IMR-90 (cell line): ENCODE measurements around the gene AK2. TPM values are rescaled to one million over a fixed set of nuclear protein-coding genes. Genes with fewer than 3 reads are reported as not detected.

Experiments
- ATAC-seq: fragments of 200-7000 bp; cut with Tn5 transposase; 2 replicates; pipeline ENCODE4 v1.9.1; 2020; ENCODE audit warnings: low read depth, mild to moderate bottlenecking, moderate library complexity
- BruUV-seq: library from RNA; stranded (reverse); fragments of 400-500 nt; replicated peaks from 2 replicates; lab custom pipeline; 2021; lab: Mats Ljungman, UMichigan
- CTCF ChIA-PET: fragments of 300-600 bp; formaldehyde crosslinking; extraction: SDS; loops from one replicate; lab custom pipeline; 2021; ENCODE audit warnings: antibody characterized with exemption; lab: Yijun Ruan, JAX
- POLR2A ChIA-PET: fragments of 300-600 bp; sonication (Branson Sonifier 250); formaldehyde crosslinking; loops from one replicate; lab custom pipeline; 2022; ENCODE audit warnings: antibody characterized with exemption; ENCODE audit not compliant: unreplicated experiment; lab: Charles Lee
- DNase-seq: peaks from one replicate; pipeline ENCODE4 v3.0.0; 2013
- H2AFZ ChIP-seq: replicated peaks from 2 replicates; pipeline ENCODE3; 2013; ENCODE audit warnings: low read length, mild to moderate bottlenecking; ENCODE audit not compliant: poor library complexity
- H2AK5ac ChIP-seq: 2 replicates; pipeline ENCODE4 v1.6.1; 2013; ENCODE audit warnings: low read depth, low read length, inconsistent platforms
- H2AK9ac ChIP-seq: replicated peaks from 2 replicates; pipeline ENCODE3; 2013; ENCODE audit warnings: mild to moderate bottlenecking, low read depth, low read length, moderate library complexity; ENCODE audit not compliant: poor library complexity
- H2BK120ac ChIP-seq: 2 replicates; pipeline ENCODE4 v1.6.1; 2013; ENCODE audit warnings: low read depth, low read length, inconsistent platforms
- H2BK15ac ChIP-seq: 3 replicates; pipeline ENCODE4 v1.6.1; 2013; ENCODE audit warnings: low read depth, low read length, inconsistent platforms
- H2BK20ac ChIP-seq: 2 replicates; pipeline ENCODE4 v1.6.1; 2013; ENCODE audit warnings: low read depth, mild to moderate bottlenecking, inconsistent platforms, low read length, moderate library complexity
- H2BK5ac ChIP-seq: 2 replicates; pipeline ENCODE4 v1.6.1; 2013; ENCODE audit warnings: mild to moderate bottlenecking, low read depth, low read length, inconsistent platforms; ENCODE audit not compliant: poor library complexity, severe bottlenecking
- H3K14ac ChIP-seq: replicated peaks from 2 replicates; pipeline ENCODE4 v1.6.1; 2013; ENCODE audit warnings: low read depth, low read length, inconsistent platforms
- H3K18ac ChIP-seq: 2 replicates; pipeline ENCODE4 v1.6.1; 2013; ENCODE audit warnings: low read depth, low read length, control low read depth
- H3K23ac ChIP-seq: 2 replicates; pipeline ENCODE4 v1.6.1; 2013; ENCODE audit warnings: low read depth, low read length, inconsistent platforms
- H3K27ac ChIP-seq: 2 replicates; pipeline ENCODE4 v1.5.1; 2013; ENCODE audit warnings: mild to moderate bottlenecking, control low read depth, low read length; ENCODE audit not compliant: insufficient read depth
- H3K27me3 ChIP-seq: 2 replicates; pipeline ENCODE4 v1.6.1; 2013; ENCODE audit warnings: low read length; ENCODE audit not compliant: control insufficient read depth, insufficient read depth
- H3K36me3 ChIP-seq: 2 replicates; pipeline ENCODE4 v1.6.1; 2013; ENCODE audit warnings: low read length, mixed read lengths; ENCODE audit not compliant: control insufficient read depth, insufficient read depth
- H3K4ac ChIP-seq: 2 replicates; pipeline ENCODE4 v1.6.1; 2013; ENCODE audit warnings: low read depth, low read length, inconsistent platforms
- H3K4me1 ChIP-seq: 2 replicates; pipeline ENCODE4 v1.6.1; 2013; ENCODE audit warnings: low read length, mixed read lengths; ENCODE audit not compliant: control insufficient read depth, insufficient read depth
- H3K4me2 ChIP-seq: 2 replicates; pipeline ENCODE4 v1.6.1; 2013; ENCODE audit warnings: low read depth, mild to moderate bottlenecking, control low read depth, low read length, moderate library complexity
- H3K4me3 ChIP-seq: 2 replicates; pipeline ENCODE4 v1.5.1; 2013; ENCODE audit warnings: low read depth, mild to moderate bottlenecking, control low read depth, low read length, moderate library complexity; ENCODE audit not compliant: insufficient read depth
- H3K56ac ChIP-seq: 2 replicates; pipeline ENCODE4 v1.6.1; 2013; ENCODE audit warnings: low read length, inconsistent platforms; ENCODE audit not compliant: insufficient read depth; ENCODE audit errors: extremely low read depth
- H3K79me1 ChIP-seq, 2 experiments: 2 replicates each; pipeline ENCODE4 v1.6.1; 2013; ENCODE audit warnings: low read length in 2 of 2, inconsistent platforms in 1 of 2, low read depth in 1 of 2
- H3K9ac ChIP-seq: 2 replicates; pipeline ENCODE4 v1.6.1; 2013; ENCODE audit warnings: low read depth, low read length, control low read depth
- H3K9me1 ChIP-seq: 2 replicates; pipeline ENCODE4 v1.6.1; 2013; ENCODE audit warnings: low read length, inconsistent platforms; ENCODE audit not compliant: insufficient read depth
- H3K9me3 ChIP-seq: 2 replicates; pipeline ENCODE4 v1.6.1; 2013; ENCODE audit warnings: low read length; ENCODE audit not compliant: control insufficient read depth, insufficient read depth
- H4K20me1 ChIP-seq: 2 replicates; pipeline ENCODE4 v1.6.1; 2013; ENCODE audit warnings: low read length, inconsistent platforms; ENCODE audit not compliant: insufficient read depth
- H4K5ac ChIP-seq: 2 replicates; pipeline ENCODE4 v1.6.1; 2013; ENCODE audit warnings: mild to moderate bottlenecking, low read depth, low read length, control low read depth
- H4K8ac ChIP-seq, 2 experiments: 2 replicates each; pipeline ENCODE4 v1.6.1; 2013; ENCODE audit warnings: low read depth in 2 of 2, low read length in 2 of 2, control low read depth in 1 of 2, inconsistent platforms in 1 of 2
- H4K91ac ChIP-seq: 2 replicates; pipeline ENCODE4 v1.6.1; 2013; ENCODE audit warnings: low read depth, low read length, inconsistent platforms; ENCODE audit not compliant: insufficient read depth
- CEBPB ChIP-seq: IDR thresholded peaks from 2 replicates; pipeline ENCODE4 v1.6.1; 2012; ENCODE audit warnings: low read depth, low read length, improper control_type of control experiment
- FOS ChIP-seq: fragments of 150-350 bp; IDR thresholded peaks from 2 replicates; pipeline ENCODE4 v1.6.1; 2016; ENCODE audit warnings: low read depth, low read length
- MAFK ChIP-seq: IDR thresholded peaks from 2 replicates; pipeline ENCODE4 v1.6.1; 2012; ENCODE audit warnings: low read depth, low read length, improper control_type of control experiment
- MXI1 ChIP-seq: IDR thresholded peaks from 2 replicates; pipeline ENCODE4 v1.6.1; 2012; ENCODE audit warnings: low read depth, mild to moderate bottlenecking, low read length, moderate library complexity, borderline replicate concordance
- NFE2L2 ChIP-seq: fragments of 150-350 bp; IDR thresholded peaks from 2 replicates; pipeline ENCODE4 v1.6.1; 2016; ENCODE audit warnings: low read depth, mild to moderate bottlenecking, low read length
- POLR2A ChIP-seq: IDR thresholded peaks from 2 replicates; pipeline ENCODE4 v1.6.1; 2012; ENCODE audit warnings: mild to moderate bottlenecking, low read depth, low read length
- RAD21 ChIP-seq: IDR thresholded peaks from 2 replicates; pipeline ENCODE4 v1.6.1; 2012; ENCODE audit warnings: low read length, improper control_type of control experiment
- RFX5 ChIP-seq: IDR thresholded peaks from 2 replicates; pipeline ENCODE4 v1.8.0; 2012; ENCODE audit warnings: low read depth, mild to moderate bottlenecking, low read length, moderate library complexity
- SMC3 ChIP-seq: fragments of 150-350 bp; IDR thresholded peaks from 2 replicates; pipeline ENCODE4 v1.6.1; 2016; ENCODE audit warnings: low read depth, mild to moderate bottlenecking, antibody characterized with exemption, low read length, moderate library complexity
- USF2 ChIP-seq: fragments of 150-350 bp; IDR thresholded peaks from 2 replicates; pipeline ENCODE4 v1.6.1; 2017; ENCODE audit warnings: mild to moderate bottlenecking, antibody characterized with exemption, low read length, low read depth
- dilution Hi-C: fragments of 300-500 bp; cut with HindIII; formaldehyde crosslinking; loops from one replicate; pipeline ENCODE4 v1.14.3; 2018; ENCODE audit warnings: low sequenced_read_pairs; ENCODE audit not compliant: unreplicated experiment
- in situ Hi-C: fragments of 300-500 bp; cut with MboI; formaldehyde crosslinking; loops from 3 replicates; pipeline ENCODE4 v1.14.3; 2019; ENCODE audit warnings: low sequenced_read_pairs, inconsistent platforms, mixed read lengths
- intact Hi-C: fragments of 100-400 bp; cut with micrococcal nuclease; formaldehyde crosslinking; loops from 2 replicates; pipeline ENCODE4 v1.10.0; 2022
- polyA plus RNA-seq, 3 experiments: library from polyadenylated mRNA; depleted of rRNA; stranded (reverse); fragments of >200 nt; gene quantifications; 2 replicates each; pipeline ENCODE4 v1.2.3, GENCODE V29; 2012; ENCODE audit warnings: low replicate concordance in 1 of 3
- total RNA-seq: library from RNA; depleted of rRNA; stranded (reverse); fragments of >200 nt; gene quantifications from 2 replicates; pipeline ENCODE4 v1.2.3, GENCODE V29; 2012
- TF ChIP-seq, protein P1 (sequence below): conservative IDR thresholded peaks from 2 replicates; pipeline ENCODE4 v1.5.1; 2012; ENCODE audit warnings: mild to moderate bottlenecking, low read depth, low read length, improper control_type of control experiment

The AK2 gene
- total and polyA plus RNA-seq, 2 of the 4 experiments (the other 2 are of a cell fraction) = 118 to 203 TPM

GRCh38 chr1:33022650-33023200 lies 14.0 kb downstream of the AK2 start:
- Histone ChIP-seq H3K27me3 (no peaks in the 10 kb centered on the region), H3K14ac (no peak overlapping the region), H3K9ac (no peak overlapping the region), H3K9me3 (no peaks in the 10 kb centered on the region), H2AK5ac (no peak overlapping the region), H3K79me1 (peaks cover 19 to 35% of the 10 kb centered on the region in 2 experiments), H3K4ac (no peak overlapping the region), H3K9me1 (peaks cover 6% of the 10 kb centered on the region; the same call in 1 of the 2 replicates), H2AFZ (no peak overlapping the region), H3K4me3 (no peak overlapping the region), H3K36me3 (peaks cover 43% of the 10 kb centered on the region), H3K4me2 (no peak overlapping the region), H4K20me1 (peaks cover 6% of the 10 kb centered on the region; the same call in 1 of the 2 replicates), H3K18ac (no peak overlapping the region), H2BK15ac (no peak overlapping the region), H3K56ac (no peak overlapping the region), H4K8ac (no peak overlapping the region), H3K4me1 (no peaks in the 10 kb centered on the region), H2BK20ac (no peak overlapping the region), H4K91ac (no peak overlapping the region), H3K23ac (no peak overlapping the region), H4K5ac (no peak overlapping the region), H2AK9ac (no peak overlapping the region), H3K27ac (no peak overlapping the region), H2BK5ac (no peak overlapping the region), H2BK120ac (no peak overlapping the region)
- in situ Hi-C loops (no loop called here), intact Hi-C loops (no loop called here), dilution Hi-C loops (no loop called here)
- ATAC-seq (no peak), DNase-seq (no peak)
- POLR2A ChIA-PET = no interaction called here
- CTCF ChIA-PET = interaction anchor here (1.1 kb wide), 1 partner anchor 23 kb away, joined by 3 read pairs; no protein-coding TSS in a partner anchor
- BruUV-seq = no TSS peak
- TF ChIP-seq MAFK (no peak), CEBPB (no peak), MXI1 (no peak), POLR2A (no peak), NFE2L2 (no peak), USF2 (no peak), FOS (no peak), RFX5 (no peak), SMC3 (no peak), RAD21 (no peak)
- TF ChIP-seq, protein P1, sequence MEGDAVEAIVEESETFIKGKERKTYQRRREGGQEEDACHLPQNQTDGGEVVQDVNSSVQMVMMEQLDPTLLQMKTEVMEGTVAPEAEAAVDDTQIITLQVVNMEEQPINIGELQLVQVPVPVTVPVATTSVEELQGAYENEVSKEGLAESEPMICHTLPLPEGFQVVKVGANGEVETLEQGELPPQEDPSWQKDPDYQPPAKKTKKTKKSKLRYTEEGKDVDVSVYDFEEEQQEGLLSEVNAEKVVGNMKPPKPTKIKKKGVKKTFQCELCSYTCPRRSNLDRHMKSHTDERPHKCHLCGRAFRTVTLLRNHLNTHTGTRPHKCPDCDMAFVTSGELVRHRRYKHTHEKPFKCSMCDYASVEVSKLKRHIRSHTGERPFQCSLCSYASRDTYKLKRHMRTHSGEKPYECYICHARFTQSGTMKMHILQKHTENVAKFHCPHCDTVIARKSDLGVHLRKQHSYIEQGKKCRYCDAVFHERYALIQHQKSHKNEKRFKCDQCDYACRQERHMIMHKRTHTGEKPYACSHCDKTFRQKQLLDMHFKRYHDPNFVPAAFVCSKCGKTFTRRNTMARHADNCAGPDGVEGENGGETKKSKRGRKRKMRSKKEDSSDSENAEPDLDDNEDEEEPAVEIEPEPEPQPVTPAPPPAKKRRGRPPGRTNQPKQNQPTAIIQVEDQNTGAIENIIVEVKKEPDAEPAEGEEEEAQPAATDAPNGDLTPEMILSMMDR = no peak
